ENCODE results near the gene SAG. TPM values are rescaled to one million over a fixed set of nuclear protein-coding genes. Genes with fewer than 3 reads are reported as not detected.

Gene SAG
- total and polyA plus RNA-seq, 2 donors (not counting 3 experiments of a cell fraction or from before 2014, with no cell fraction given), result not detected

DNA sequence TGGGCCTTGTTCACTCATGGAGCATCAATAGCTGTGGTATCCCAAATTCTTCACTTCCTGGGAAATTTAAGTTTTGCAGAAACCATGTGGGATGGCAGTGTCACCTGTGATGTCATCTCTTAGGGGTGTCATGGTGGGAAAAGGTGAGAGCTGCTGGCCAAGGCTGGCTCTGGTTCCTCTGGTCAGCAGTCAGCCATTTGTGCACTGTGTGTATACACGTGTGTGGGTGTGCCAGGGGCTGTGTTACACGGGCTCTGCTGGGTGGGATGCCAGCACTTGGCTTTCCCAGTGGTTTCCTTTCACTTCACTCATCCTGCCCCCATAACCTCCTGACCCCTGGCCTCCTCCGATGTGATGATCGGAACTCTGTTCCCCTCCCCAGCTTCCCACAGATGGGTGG lies 21.3 kb downstream of the SAG start:
- no peaks in the 10 kb centered on the region for H3K27me3 ChIP-seq (ENCODE audit: control insufficient read depth in 2 of 2, insufficient read depth in 2 of 2, low read length in 2 of 2)
- H3K27ac ChIP-seq (ENCODE audit: insufficient read depth, low read depth, low read length), result no peak overlapping the region
- H3K4me3 ChIP-seq (replicated peaks in 1 of 3; ENCODE audit: insufficient read depth in 1 of 3, low read depth in 1 of 3, low read length in 3 of 3), result no peak overlapping the region
- H3K9ac ChIP-seq (replicated peaks; ENCODE audit: extremely low read depth, insufficient read depth, low read length), result no peak overlapping the region
- H3K4me2 ChIP-seq (ENCODE audit: insufficient read depth, low read length), result no peak overlapping the region
- H2AFZ ChIP-seq (ENCODE audit: low read depth, low read length), result no peak overlapping the region
- ChIA-PET CTCF (no interaction called here), POLR2A (interaction anchor here (0.8 kb wide), 1 partner anchor 28 kb away, joined by 6 read pairs; no protein-coding TSS in a partner anchor)
- FAIRE-seq, result no peak
- H3K79me2 ChIP-seq (ENCODE audit: control insufficient read depth, insufficient read depth, low read length), result no peaks in the 10 kb centered on the region
- intact Hi-C loops (cut with micrococcal nuclease), result no loop called here
- dilution Hi-C loops (cut with MboI; ENCODE audit: extremely low pct_ligation_motif_present, low sequenced_read_pairs), result no loop called here
- no peaks in the 10 kb centered on the region for H3K36me3 ChIP-seq (ENCODE audit: control insufficient read depth in 2 of 2, extremely low read depth in 1 of 2, insufficient read depth in 2 of 2, low read length in 2 of 2)
- no peaks in the 10 kb centered on the region for H3K9me3 ChIP-seq (replicated peaks; ENCODE audit: control insufficient read depth, insufficient read depth, low read length)
- H3K9me1 ChIP-seq (replicated peaks; ENCODE audit: control insufficient read depth, extremely low read depth, insufficient read depth, low read length), result no peaks in the 10 kb centered on the region
- no peak for TF ChIP-seq EZH2 (IDR thresholded peaks at IDR 0.05; ENCODE audit: borderline replicate concordance, low read depth, low read length, severe bottlenecking)
- DNase-seq (ENCODE audit: low read depth, low spot score), result no peak
- H3K4me1 ChIP-seq (ENCODE audit: control insufficient read depth, extremely low read depth, insufficient read depth, low read length), result no peaks in the 10 kb centered on the region
- BruUV-seq (replicated peaks), result no TSS peak
- no peaks in the 10 kb centered on the region for H4K20me1 ChIP-seq (replicated peaks; ENCODE audit: control insufficient read depth, extremely low read depth, insufficient read depth, low read length)

DNA sequence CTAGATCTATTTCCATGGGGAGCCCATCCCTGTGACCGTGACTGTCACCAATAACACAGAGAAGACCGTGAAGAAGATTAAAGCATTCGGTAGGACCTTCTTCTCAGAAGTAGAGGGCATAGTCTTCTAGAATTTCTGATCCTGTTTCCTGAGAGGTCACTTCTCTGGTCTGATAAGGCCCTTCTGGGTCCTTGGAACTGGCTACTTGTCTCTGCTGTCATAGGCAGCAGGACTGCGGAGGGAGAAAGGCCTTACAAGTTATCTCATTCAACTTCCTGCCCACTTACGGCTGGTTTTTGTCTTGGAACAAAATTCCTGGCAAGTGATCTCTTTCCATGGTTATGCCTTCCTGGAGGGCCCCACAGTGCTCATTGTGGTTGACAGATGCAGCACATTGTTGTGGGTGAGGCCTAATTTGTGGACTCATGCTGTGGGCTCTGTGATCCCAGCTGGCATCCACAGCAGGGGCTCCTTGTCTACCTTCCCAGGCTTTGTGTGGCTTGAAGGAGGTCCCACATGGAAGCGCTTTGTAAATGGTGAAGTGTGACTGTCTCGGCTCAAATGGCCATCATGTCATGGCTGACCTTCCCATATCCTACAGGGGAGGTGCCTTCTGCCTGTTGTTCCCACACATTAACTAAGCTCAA lies 22.0 kb downstream of the SAG start:
- H3K79me2 ChIP-seq (ENCODE audit: control insufficient read depth, insufficient read depth, low read length), result no peaks in the 10 kb centered on the region
- no peak overlapping the region for H3K4me2 ChIP-seq (ENCODE audit: insufficient read depth, low read length)
- H3K4me3 ChIP-seq (replicated peaks in 1 of 3; ENCODE audit: insufficient read depth in 1 of 3, low read depth in 1 of 3, low read length in 3 of 3), result no peak overlapping the region
- H3K4me1 ChIP-seq (ENCODE audit: control insufficient read depth, extremely low read depth, insufficient read depth, low read length), result no peaks in the 10 kb centered on the region
- no peaks in the 10 kb centered on the region for H3K9me3 ChIP-seq (replicated peaks; ENCODE audit: control insufficient read depth, insufficient read depth, low read length)
- H3K9me1 ChIP-seq (replicated peaks; ENCODE audit: control insufficient read depth, extremely low read depth, insufficient read depth, low read length), result no peaks in the 10 kb centered on the region
- POLR2A ChIA-PET, result no interaction called here
- H3K27me3 ChIP-seq (ENCODE audit: control insufficient read depth in 2 of 2, insufficient read depth in 2 of 2, low read length in 2 of 2), result no peaks in the 10 kb centered on the region
- FAIRE-seq (no peak), DNase-seq (ENCODE audit: low read depth, low spot score) (peak; percentile 25)
- H3K27ac ChIP-seq (ENCODE audit: insufficient read depth, low read depth, low read length), result no peak overlapping the region
- CTCF ChIA-PET, result no interaction called here
- intact Hi-C loops (cut with micrococcal nuclease) (no loop called here), dilution Hi-C loops (cut with MboI; ENCODE audit: extremely low pct_ligation_motif_present, low sequenced_read_pairs) (no loop called here)
- no TSS peak for BruUV-seq (replicated peaks)
- peak overlapping the region; percentile 12 for H2AFZ ChIP-seq (ENCODE audit: low read depth, low read length)
- no peaks in the 10 kb centered on the region for H4K20me1 ChIP-seq (replicated peaks; ENCODE audit: control insufficient read depth, extremely low read depth, insufficient read depth, low read length)
- TF ChIP-seq, protein P1, sequence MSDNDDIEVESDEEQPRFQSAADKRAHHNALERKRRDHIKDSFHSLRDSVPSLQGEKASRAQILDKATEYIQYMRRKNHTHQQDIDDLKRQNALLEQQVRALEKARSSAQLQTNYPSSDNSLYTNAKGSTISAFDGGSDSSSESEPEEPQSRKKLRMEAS (IDR thresholded peaks at IDR 0.05; ENCODE audit: insufficient read depth, insufficient read length), result no peak
- TF ChIP-seq EZH2 (IDR thresholded peaks at IDR 0.05; ENCODE audit: borderline replicate concordance, low read depth, low read length, severe bottlenecking) (no peak), JUN (IDR thresholded peaks at IDR 0.05; ENCODE audit: borderline replicate concordance, insufficient read depth, insufficient read length, low read depth) (no peak), MYC (IDR thresholded peaks at IDR 0.05; ENCODE audit: low read depth, low read length) (no peak)
- TF ChIP-seq, protein P2, sequence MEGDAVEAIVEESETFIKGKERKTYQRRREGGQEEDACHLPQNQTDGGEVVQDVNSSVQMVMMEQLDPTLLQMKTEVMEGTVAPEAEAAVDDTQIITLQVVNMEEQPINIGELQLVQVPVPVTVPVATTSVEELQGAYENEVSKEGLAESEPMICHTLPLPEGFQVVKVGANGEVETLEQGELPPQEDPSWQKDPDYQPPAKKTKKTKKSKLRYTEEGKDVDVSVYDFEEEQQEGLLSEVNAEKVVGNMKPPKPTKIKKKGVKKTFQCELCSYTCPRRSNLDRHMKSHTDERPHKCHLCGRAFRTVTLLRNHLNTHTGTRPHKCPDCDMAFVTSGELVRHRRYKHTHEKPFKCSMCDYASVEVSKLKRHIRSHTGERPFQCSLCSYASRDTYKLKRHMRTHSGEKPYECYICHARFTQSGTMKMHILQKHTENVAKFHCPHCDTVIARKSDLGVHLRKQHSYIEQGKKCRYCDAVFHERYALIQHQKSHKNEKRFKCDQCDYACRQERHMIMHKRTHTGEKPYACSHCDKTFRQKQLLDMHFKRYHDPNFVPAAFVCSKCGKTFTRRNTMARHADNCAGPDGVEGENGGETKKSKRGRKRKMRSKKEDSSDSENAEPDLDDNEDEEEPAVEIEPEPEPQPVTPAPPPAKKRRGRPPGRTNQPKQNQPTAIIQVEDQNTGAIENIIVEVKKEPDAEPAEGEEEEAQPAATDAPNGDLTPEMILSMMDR (IDR thresholded peaks at IDR 0.05; ENCODE audit: extremely low read depth in 1 of 2, insufficient read depth in 1 of 2, low read depth in 1 of 2, low read length in 2 of 2), result no peak
- no peaks in the 10 kb centered on the region for H3K36me3 ChIP-seq (ENCODE audit: control insufficient read depth in 2 of 2, extremely low read depth in 1 of 2, insufficient read depth in 2 of 2, low read length in 2 of 2)
- H3K9ac ChIP-seq (replicated peaks; ENCODE audit: extremely low read depth, insufficient read depth, low read length), result no peak overlapping the region
